Tibial nerve (tissue), 4 donors: ENCODE measurements around the gene NUP210. TPM values are rescaled to one million over a fixed set of nuclear protein-coding genes. Genes with fewer than 3 reads are reported as not detected.

Experiments
- DNase-seq, 2 donors: peaks; one replicate each; pipeline ENCODE4 v3.0.0-alpha.2; 2019; ENCODE audit warnings: low spot score in 2 of 2
- H3K27ac ChIP-seq, 4 donors: fragments of 200-600 bp; sonication (generic) in 3 of 4; one replicate each; pipeline ENCODE4 v1.5.1; 2017 to 2019; ENCODE audit warnings: mild to moderate bottlenecking in 1 of 4
- H3K27me3 ChIP-seq, 2 donors: fragments of 200-600 bp; sonication (generic) in 1 of 2; one replicate each; pipeline versions ENCODE4 v1.5.1 to v1.6.0; 2017 to 2019
- H3K36me3 ChIP-seq, 3 donors: fragments of 200-600 bp; sonication (generic); one replicate each; pipeline ENCODE4 v1.5.1; 2018 to 2019
- H3K4me1 ChIP-seq, 4 donors: fragments of 200-600 bp; sonication (generic) in 3 of 4; one replicate each; pipeline ENCODE4 v1.5.1; 2017 to 2019
- H3K4me3 ChIP-seq, 4 donors: fragments of 200-600 bp; sonication (generic) in 3 of 4; one replicate each; pipeline ENCODE4 v1.5.1; 2017 to 2019; ENCODE audit warnings: mild to moderate bottlenecking in 1 of 4, moderate library complexity in 1 of 4
- H3K9me3 ChIP-seq, 4 donors: fragments of 200-600 bp; sonication (generic) in 3 of 4; one replicate each; pipeline ENCODE4 v1.5.1; 2017 to 2019
- EP300 ChIP-seq, 2 donors: sonication (generic); formaldehyde crosslinking; IDR thresholded peaks; one replicate each; pipeline ENCODE4 v1.6.1; 2017; ENCODE audit warnings: antibody characterized with exemption in 2 of 2, mild to moderate bottlenecking in 1 of 2
- POLR2A ChIP-seq, 2 donors: fragments of 450-650 bp; IDR thresholded peaks; one replicate each; pipeline ENCODE4 v1.6.1; 2017; ENCODE audit warnings: antibody characterized with exemption in 2 of 2, mild to moderate bottlenecking in 2 of 2, moderate library complexity in 2 of 2
- WGBS, 2 donors: methylation state at CpG; one replicate each; pipeline ENCODE4 v1.1.5; 2018; 5-methylcytosine and 5-hydroxymethylcytosine counted together
- total RNA-seq, 4 donors: library from RNA; depleted of rRNA; stranded (reverse); fragments of >200 nt; gene quantifications; one replicate each; pipeline ENCODE4 v1.1.0, GENCODE V29; 2016
- TF ChIP-seq, protein P1 (sequence below), 5 experiments: fragments of 200-600 bp in 3 of 5; fragments of 450-650 bp in 2 of 5; sonication (generic) in 3 of 5; IDR thresholded peaks; one replicate each; pipeline ENCODE4 v1.5.1; 2016 to 2019; ENCODE audit warnings: antibody characterized with exemption in 5 of 5, mild to moderate bottlenecking in 3 of 5, moderate library complexity in 2 of 5

The NUP210 gene
- total RNA-seq, 4 donors from 2014 or later, result 1.3 to 9.3 (median 2.0) TPM

DNA sequence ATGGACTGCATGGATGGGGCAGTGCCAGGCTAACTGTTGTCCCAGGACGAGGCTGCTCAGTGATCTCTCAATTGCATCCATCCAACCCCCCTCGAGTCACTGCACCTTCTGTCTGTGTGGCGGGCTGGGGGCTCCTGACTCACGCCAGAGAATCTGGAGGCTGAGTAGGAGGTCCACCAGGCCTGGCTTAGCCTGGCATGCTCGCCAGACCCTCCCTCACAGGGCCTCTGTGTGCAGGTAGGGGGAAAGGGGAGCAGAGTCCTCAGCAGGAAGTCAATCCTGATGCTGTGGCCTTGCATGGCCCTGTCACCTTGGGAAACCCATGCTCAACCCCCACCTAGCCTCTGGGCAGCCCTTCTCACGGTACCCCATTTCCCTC lies 140.6 kb downstream of the NUP210 start:
- no peak overlapping the region for H3K27ac ChIP-seq
- 85 to 93% methylated on average over 6 of the region's 6 CpGs for WGBS, 2 donors
- peaks cover 0 to 47% (median 14%) of the 10 kb centered on the region in 4 donors for H3K4me1 ChIP-seq
- H3K36me3 ChIP-seq, result no peaks in the 10 kb centered on the region
- no peak overlapping the region for H3K4me3 ChIP-seq
- peaks cover 0 to 11% (median 2%) of the 10 kb centered on the region in 4 donors for H3K9me3 ChIP-seq
- TF ChIP-seq, protein P1, sequence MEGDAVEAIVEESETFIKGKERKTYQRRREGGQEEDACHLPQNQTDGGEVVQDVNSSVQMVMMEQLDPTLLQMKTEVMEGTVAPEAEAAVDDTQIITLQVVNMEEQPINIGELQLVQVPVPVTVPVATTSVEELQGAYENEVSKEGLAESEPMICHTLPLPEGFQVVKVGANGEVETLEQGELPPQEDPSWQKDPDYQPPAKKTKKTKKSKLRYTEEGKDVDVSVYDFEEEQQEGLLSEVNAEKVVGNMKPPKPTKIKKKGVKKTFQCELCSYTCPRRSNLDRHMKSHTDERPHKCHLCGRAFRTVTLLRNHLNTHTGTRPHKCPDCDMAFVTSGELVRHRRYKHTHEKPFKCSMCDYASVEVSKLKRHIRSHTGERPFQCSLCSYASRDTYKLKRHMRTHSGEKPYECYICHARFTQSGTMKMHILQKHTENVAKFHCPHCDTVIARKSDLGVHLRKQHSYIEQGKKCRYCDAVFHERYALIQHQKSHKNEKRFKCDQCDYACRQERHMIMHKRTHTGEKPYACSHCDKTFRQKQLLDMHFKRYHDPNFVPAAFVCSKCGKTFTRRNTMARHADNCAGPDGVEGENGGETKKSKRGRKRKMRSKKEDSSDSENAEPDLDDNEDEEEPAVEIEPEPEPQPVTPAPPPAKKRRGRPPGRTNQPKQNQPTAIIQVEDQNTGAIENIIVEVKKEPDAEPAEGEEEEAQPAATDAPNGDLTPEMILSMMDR (IDR thresholded peaks at IDR 0.05), result no peak
- TF ChIP-seq POLR2A (IDR thresholded peaks at IDR 0.05), result no peak
- no peak for DNase-seq
- peaks cover 0 to 20% of the 10 kb centered on the region in 2 donors for H3K27me3 ChIP-seq

DNA sequence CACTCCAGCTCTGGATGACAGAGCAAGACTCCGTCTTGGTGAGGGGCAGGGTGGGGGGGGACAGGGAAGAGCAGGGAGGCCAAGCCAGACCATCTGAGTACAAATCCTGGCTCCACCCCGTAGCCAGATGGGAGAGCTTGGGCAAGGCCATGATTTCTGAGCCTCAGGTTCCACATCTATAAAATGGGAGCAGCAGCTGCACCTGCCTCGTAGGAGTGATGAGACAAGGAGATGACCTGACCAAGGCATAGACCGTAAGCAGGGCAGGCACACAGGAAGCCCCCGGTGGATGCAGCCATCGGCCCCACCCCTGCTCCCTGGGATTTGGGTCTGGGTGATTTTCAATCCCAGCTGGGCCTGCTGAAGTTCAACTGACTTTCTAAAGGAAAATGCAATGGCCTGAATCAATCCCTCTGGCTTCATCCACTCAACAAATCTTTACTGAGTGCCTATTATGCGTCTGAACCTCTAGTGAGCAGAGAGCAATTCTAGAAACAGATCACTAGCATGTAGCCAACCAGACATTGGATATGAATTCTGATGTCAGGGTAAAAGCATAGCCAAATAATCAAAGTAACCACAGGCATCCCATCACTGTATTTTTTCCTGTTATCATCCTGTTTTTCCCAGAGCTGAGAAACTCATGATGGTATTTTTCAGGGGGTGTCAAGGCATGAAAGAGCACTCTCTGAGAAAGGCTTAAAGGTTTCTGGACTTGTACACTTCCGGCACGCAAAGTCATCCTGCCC lies 141.2 kb downstream of the NUP210 start:
- no peak overlapping the region for H3K27ac ChIP-seq
- H3K4me3 ChIP-seq, result no peak overlapping the region
- peaks cover 0 to 18% of the 10 kb centered on the region in 2 donors for H3K27me3 ChIP-seq
- TF ChIP-seq EP300 (IDR thresholded peaks at IDR 0.05) (no peak), POLR2A (IDR thresholded peaks at IDR 0.05) (no peak)
- TF ChIP-seq, protein P1 (IDR thresholded peaks at IDR 0.05), result no peak
- no peaks in the 10 kb centered on the region for H3K36me3 ChIP-seq
- H3K4me1 ChIP-seq, result peaks cover 0 to 47% (median 14%) of the 10 kb centered on the region in 4 donors
- WGBS, 2 donors, result 84 to 85% methylated on average over 5 to 9 of the region's 9 CpGs
- no peak for DNase-seq
- H3K9me3 ChIP-seq, result peaks cover 0 to 5% (median 2%) of the 10 kb centered on the region in 4 donors

DNA sequence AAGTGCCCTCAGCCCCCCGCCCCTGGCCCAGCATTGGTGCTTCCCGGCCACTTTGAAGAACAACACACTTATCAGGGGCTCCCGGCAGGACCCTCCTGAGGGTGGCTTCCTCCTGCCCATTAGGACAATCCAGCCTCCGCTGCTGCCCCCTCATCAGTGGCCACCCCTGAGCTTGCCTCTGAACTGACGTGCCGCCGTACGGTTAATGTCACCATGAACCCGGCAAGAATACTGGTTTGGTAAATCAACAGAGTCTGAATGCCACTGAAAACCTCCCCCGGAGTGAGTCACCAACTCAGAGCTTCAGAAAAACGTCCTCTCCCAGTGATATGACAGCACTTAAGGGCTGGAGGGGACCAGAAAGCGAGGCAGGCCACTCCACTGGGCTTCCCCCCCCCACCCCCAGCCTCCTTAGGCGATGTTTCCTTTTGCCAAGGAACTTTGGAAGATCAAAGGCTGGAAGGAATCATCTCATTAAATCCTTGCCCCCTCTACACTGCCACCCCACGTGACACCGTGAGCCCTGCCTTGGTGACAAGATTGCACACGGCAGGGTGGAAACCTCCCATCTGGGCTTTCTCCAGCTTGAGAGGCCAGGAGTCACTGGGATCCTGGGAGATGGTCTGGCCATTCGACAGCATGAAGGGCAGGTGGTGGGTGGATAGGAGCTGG lies 142.1 kb downstream of the NUP210 start:
- Histone ChIP-seq H3K27me3 (peaks cover 0 to 9% of the 10 kb centered on the region in 2 donors), H3K27ac (peak overlapping the region in 3 of 4 donors; percentile 59 to 83 (median 71)), H3K4me1 (peaks cover 0 to 41% (median 14%) of the 10 kb centered on the region in 4 donors), H3K36me3 (no peaks in the 10 kb centered on the region), H3K4me3 (no peak overlapping the region), H3K9me3 (no peaks in the 10 kb centered on the region)
- 47 to 58% methylated on average over 17 of the region's 17 CpGs for WGBS, 2 donors
- DNase-seq, result no peak
- TF ChIP-seq POLR2A (IDR thresholded peaks at IDR 0.05), result no peak
- TF ChIP-seq, protein P1 (IDR thresholded peaks at IDR 0.05), result no peak
- TF ChIP-seq EP300 (IDR thresholded peaks at IDR 0.05), result no peak

DNA sequence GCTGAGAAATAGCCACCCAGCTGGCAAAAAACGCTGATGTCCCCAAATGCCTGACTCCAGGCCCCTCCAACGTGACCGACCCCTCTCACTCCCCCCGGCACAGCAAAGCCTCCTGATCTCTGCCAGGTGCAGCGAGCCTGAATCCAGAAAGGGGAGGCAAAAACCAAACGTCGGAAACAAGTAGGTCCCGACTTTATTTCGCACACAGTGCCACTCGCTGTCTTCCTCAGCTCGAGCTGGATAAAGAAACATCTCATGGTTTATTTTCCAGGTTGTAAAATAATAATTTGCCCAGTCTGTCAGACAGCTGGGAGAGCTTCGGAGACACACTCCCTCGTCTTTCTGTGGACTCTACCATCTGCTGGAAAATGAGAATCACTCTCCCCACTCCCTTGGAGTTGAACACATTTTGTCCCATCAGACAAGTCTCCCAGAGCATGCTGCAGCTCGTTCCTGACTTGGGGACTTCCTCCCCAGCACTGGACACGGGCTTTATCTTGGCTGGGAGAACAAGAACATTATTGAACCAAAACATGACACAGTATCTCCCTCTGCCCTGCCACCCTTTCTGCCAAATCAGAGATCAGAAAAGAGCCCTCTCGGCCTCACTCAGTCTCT lies 142.8 kb downstream of the NUP210 start:
- peak overlapping the region in 3 of 4 donors; percentile 59 to 83 (median 71) for H3K27ac ChIP-seq
- 28 to 40% methylated on average over 16 of the region's 16 CpGs for WGBS, 2 donors
- peaks cover 0 to 39% (median 13%) of the 10 kb centered on the region in 4 donors for H3K4me1 ChIP-seq
- DNase-seq, result no peak
- H3K9me3 ChIP-seq, result no peaks in the 10 kb centered on the region
- TF ChIP-seq POLR2A (IDR thresholded peaks at IDR 0.05) (no peak), EP300 (IDR thresholded peaks at IDR 0.05) (no peak)
- TF ChIP-seq, protein P1 (IDR thresholded peaks at IDR 0.05), result no peak
- no peak overlapping the region for H3K4me3 ChIP-seq
- H3K27me3 ChIP-seq, result peaks cover 0 to 8% of the 10 kb centered on the region in 2 donors
- H3K36me3 ChIP-seq, result no peaks in the 10 kb centered on the region
